K562 (cell line): ENCODE results near the gene CDC23. TPM values are rescaled to one million over a fixed set of nuclear protein-coding genes. Genes with fewer than 3 reads are reported as not detected.

ENCODE experiments used
- ARID1B ChIP-seq: fragments of 450-650 bp; IDR thresholded peaks from 2 replicates; pipeline ENCODE4 v1.6.1; 2016; ENCODE audit warnings: antibody characterized with exemption, mild to moderate bottlenecking, inconsistent platforms
- ATF1 ChIP-seq, 2 experiments: fragments of 450-650 bp in 1 of 2; IDR thresholded peaks; 2 replicates each; pipeline ENCODE4 v1.6.1; 2016; ENCODE audit warnings: missing compliant biosample characterization in 1 of 2, missing genetic modification characterization in 1 of 2
- CCNT2 ChIP-seq: IDR thresholded peaks from 2 replicates; pipeline ENCODE4 v1.6.1; 2011; ENCODE audit warnings: borderline replicate concordance, low read depth, mild to moderate bottlenecking, moderate library complexity, mixed read lengths, low read length; ENCODE audit not compliant: insufficient read length; ENCODE audit errors: extremely low read depth
- CREB1 ChIP-seq, 2 experiments: sonication (generic) in 1 of 2; formaldehyde crosslinking in 1 of 2; IDR thresholded peaks; 2 replicates each; pipeline versions ENCODE4 v1.6.1 to v1.8.0; 2012 to 2022; ENCODE audit warnings: inconsistent platforms in 1 of 2, mild to moderate bottlenecking in 1 of 2, missing genetic modification reagents in 1 of 2, moderate library complexity in 1 of 2
- EGR1 ChIP-seq: fragments of 450-650 bp; conservative IDR thresholded peaks from 2 replicates; pipeline ENCODE4 v1.6.1; 2017; ENCODE audit warnings: mild to moderate bottlenecking
- GABPB1 ChIP-seq: sonication (generic); formaldehyde crosslinking; IDR thresholded peaks from 2 replicates; pipeline ENCODE4 v1.8.0; 2022; ENCODE audit warnings: mild to moderate bottlenecking, missing genetic modification reagents
- L3MBTL2 ChIP-seq: fragments of 450-650 bp; IDR thresholded peaks from 2 replicates; pipeline ENCODE4 v1.6.1; 2016; ENCODE audit warnings: mild to moderate bottlenecking, moderate library complexity
- NRF1 ChIP-seq, 2 experiments: fragments of 450-650 bp; IDR thresholded peaks in 1 of 2; conservative IDR thresholded peaks in 1 of 2; 2 replicates each; pipeline ENCODE4 v1.6.1; 2014; ENCODE audit warnings: mild to moderate bottlenecking in 2 of 2
- RBFOX2 ChIP-seq: fragments of 200-400 bp; formaldehyde crosslinking; IDR thresholded peaks from 2 replicates; pipeline ENCODE4 v1.6.1; 2017; ENCODE audit warnings: low read depth, mild to moderate bottlenecking, low read length, moderate library complexity
- RBM22 ChIP-seq: fragments of 200-400 bp; formaldehyde crosslinking; IDR thresholded peaks from 2 replicates; pipeline ENCODE4 v1.6.1; 2018; ENCODE audit warnings: low read length, low read depth; ENCODE audit not compliant: poor library complexity, severe bottlenecking
- ZBTB1 ChIP-seq: sonication (generic); formaldehyde crosslinking; IDR thresholded peaks from 2 replicates; pipeline ENCODE4 v1.8.1; 2023; ENCODE audit warnings: missing genetic modification reagents, low read depth, mild to moderate bottlenecking, borderline replicate concordance
- polyA plus RNA-seq, 8 experiments: library from polyadenylated mRNA; depleted of rRNA in 4 of 8; stranded (reverse) in 5 of 8; unstranded in 3 of 8; fragments of >200 nt; fragmentation: Nextera tagmentation in 2 of 8; fragmentation: Illumina TruSeq in 1 of 8; extraction: Ambion mirVana in 2 of 8; extraction: Trizol in 1 of 8; gene quantifications; 2 replicates each; pipeline versions ENCODE4 v1.2.1 to v1.2.3, GENCODE V29; 2011 to 2014; ENCODE audit warnings: inconsistent platforms in 1 of 8, missing spikeins in 1 of 8
- total RNA-seq, 7 experiments: library from RNA; depleted of rRNA in 6 of 7; stranded (reverse); fragments of >200 nt in 6 of 7; fragmentation: Illumina TruSeq in 2 of 7; extraction: Trizol in 2 of 7; gene quantifications; 2 replicates each; pipeline versions ENCODE4 v1.2.1 to v1.2.3, GENCODE V29; 2011 to 2021; ENCODE audit warnings: low replicate concordance in 1 of 7
- TF ChIP-seq, protein P1 (sequence below): fragments of 250-450 bp; sonication (Bioruptor Pico); IDR thresholded peaks from 2 replicates; pipeline ENCODE4 v1.5.0; 2021
- TF ChIP-seq, protein P2 (sequence below): sonication (generic); formaldehyde crosslinking; IDR thresholded peaks from 2 replicates; pipeline ENCODE4 v1.8.0; 2022; ENCODE audit warnings: mild to moderate bottlenecking, low read depth, missing genetic modification reagents
- TF ChIP-seq, protein P3 (sequence below): fragments of 200-800 bp; sonication (Bioruptor generic); IDR thresholded peaks from 2 replicates; pipeline ENCODE4 v1.6.1; 2017; ENCODE audit warnings: missing genetic modification characterization, missing compliant biosample characterization

The CDC23 gene
- total and polyA plus RNA-seq, 9 of the 15 experiments (the other 6 are each of a cell fraction or from before 2014, with no cell fraction given) = 34.5 to 157 (median 65.5) TPM

DNA sequence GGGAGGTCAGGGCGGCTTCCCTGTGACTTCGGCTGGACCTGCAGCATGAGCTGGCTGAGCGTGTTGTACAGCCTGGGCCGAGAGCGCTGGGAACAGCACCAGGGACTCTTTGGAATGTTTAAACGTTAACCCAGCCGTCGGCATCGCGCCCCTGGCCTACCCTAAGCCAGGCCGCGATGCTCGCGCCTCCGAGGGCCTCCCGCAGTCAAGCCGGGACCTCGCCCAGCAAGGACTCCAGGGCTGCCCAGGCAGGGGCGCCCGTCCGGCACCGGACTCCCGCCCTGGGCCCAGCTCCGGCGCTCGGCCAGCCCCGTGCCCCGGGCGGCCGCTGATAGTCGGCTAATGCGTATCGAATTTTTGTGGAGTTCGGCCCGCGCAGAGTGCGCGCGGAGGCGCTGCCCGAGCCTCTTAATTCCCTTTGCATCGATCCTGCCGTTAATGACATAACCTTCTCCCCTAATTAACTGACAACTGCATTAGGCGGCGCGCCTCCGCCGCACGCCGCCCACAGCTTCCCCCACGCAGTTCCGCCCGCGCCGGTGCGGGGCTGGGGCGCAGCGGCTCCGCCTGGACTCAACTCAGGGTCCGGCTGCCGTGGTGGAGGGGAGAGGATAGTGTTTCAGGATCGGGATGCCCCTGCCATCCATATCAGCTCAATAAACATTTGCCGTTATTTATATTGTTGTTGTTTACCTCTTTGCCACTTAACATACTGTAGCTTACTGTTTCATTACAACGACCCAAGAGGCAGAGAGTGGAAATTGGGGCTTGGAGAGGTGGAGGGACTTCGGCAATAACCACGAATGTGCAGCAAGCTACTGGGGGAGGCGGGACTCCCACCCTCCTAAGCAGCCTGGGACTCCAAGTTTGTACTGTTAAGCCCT lies 28.8 kb upstream of the CDC23 start (continued):
- TF ChIP-seq, protein P1, sequence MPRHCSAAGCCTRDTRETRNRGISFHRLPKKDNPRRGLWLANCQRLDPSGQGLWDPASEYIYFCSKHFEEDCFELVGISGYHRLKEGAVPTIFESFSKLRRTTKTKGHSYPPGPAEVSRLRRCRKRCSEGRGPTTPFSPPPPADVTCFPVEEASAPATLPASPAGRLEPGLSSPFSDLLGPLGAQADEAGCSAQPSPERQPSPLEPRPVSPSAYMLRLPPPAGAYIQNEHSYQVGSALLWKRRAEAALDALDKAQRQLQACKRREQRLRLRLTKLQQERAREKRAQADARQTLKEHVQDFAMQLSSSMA (CRISPR knock-in tag) = no peak
- TF ChIP-seq EGR1 (peak; percentile 95), GABPB1 (CRISPR knock-in tag) (peak; percentile 20; the same call in 1 of the 2 replicates), ARID1B (0 out of 2 replicates have a peak, but pooled peaks have one; percentile 22), RBM22 (peak; percentile 63), RBFOX2 (peak; percentile 60), CCNT2 (peak; percentile 44), L3MBTL2 (peak; percentile 73), ZBTB1 (CRISPR knock-in tag) (peak; percentile 77), ATF1 (CRISPR knock-in tag; IDR thresholded peaks at IDR 0.05) (no peak), ATF1 (tag; IDR thresholded peaks at IDR 0.05) (peak; percentile 21; the same call in 1 of the 2 replicates), NRF1 (conservative IDR thresholded peaks at IDR 0.05 in 1 of 2, IDR thresholded peaks at IDR 0.05 in 1 of 2) (peak; percentile 80 to 83), CREB1 (IDR thresholded peaks at IDR 0.05) (0 out of 2 replicates have a peak, but pooled peaks have one; percentile 29), CREB1 (CRISPR knock-in tag; IDR thresholded peaks at IDR 0.05) (no peak)
- TF ChIP-seq, protein P2, sequence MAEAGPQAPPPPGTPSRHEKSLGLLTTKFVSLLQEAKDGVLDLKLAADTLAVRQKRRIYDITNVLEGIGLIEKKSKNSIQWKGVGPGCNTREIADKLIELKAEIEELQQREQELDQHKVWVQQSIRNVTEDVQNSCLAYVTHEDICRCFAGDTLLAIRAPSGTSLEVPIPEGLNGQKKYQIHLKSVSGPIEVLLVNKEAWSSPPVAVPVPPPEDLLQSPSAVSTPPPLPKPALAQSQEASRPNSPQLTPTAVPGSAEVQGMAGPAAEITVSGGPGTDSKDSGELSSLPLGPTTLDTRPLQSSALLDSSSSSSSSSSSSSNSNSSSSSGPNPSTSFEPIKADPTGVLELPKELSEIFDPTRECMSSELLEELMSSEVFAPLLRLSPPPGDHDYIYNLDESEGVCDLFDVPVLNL (CRISPR knock-in tag) = no peak
- TF ChIP-seq, protein P3, sequence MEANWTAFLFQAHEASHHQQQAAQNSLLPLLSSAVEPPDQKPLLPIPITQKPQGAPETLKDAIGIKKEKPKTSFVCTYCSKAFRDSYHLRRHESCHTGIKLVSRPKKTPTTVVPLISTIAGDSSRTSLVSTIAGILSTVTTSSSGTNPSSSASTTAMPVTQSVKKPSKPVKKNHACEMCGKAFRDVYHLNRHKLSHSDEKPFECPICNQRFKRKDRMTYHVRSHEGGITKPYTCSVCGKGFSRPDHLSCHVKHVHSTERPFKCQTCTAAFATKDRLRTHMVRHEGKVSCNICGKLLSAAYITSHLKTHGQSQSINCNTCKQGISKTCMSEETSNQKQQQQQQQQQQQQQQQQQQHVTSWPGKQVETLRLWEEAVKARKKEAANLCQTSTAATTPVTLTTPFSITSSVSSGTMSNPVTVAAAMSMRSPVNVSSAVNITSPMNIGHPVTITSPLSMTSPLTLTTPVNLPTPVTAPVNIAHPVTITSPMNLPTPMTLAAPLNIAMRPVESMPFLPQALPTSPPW = peak; percentile 29; the same call in 1 of the 2 replicates
